HG02943 (cell line): Measurements from ENCODE around the gene AGBL1.
"Not testable (repeated sequence)": the region's sequence is repeated elsewhere in the genome, so short reads cannot be mapped to it uniquely, and the experiment has no call there.

Experiments
- ATAC-seq: cut with Tn5 transposase; IDR thresholded peaks from one replicate; pipeline ENCODE4 v1.9.1; 2021; ENCODE audit warnings: mild to moderate bottlenecking, low read depth, moderate library complexity; ENCODE audit not compliant: unreplicated experiment

AGBL1 gene

DNA sequence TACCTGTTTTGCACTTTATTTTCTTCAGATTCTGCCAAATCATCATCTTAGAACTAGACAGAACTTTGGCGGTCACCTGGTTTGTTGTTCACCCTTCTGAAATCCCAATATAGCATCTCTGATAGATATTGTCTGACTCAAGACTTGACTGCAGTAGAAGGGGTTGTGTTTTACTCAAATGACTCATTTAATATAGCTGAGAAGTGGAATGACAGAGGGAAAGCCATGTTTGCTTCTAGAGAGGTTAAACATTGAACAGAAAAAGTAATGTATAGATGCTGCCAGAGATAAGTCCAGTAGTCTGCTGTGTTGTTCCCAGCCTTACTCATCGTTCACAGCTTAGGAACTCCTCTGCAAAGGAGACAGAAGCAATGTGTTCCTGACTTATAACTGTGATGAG lies 402.0 kb downstream of the AGBL1 start:
- no peak for ATAC-seq

DNA sequence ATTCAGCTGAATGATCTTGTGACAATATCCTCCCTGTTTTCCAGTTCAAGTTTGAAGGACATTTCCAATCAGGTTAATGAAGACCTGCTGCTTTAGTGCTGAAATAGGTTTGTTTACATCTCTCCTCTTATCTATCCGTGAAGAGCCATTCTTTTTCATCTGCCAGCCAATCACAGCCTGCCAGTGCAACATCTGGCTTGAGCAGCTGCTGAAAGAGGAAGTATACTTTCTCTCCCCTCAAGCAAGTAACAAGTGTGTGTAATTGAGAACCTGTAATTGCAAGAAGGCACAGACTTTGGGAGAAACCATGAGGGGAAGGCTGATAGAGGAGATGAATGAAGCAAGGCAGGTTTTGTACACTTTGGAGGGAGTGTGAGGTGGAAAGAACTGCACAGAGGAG lies 404.3 kb downstream of the AGBL1 start:
- no peak for ATAC-seq

DNA sequence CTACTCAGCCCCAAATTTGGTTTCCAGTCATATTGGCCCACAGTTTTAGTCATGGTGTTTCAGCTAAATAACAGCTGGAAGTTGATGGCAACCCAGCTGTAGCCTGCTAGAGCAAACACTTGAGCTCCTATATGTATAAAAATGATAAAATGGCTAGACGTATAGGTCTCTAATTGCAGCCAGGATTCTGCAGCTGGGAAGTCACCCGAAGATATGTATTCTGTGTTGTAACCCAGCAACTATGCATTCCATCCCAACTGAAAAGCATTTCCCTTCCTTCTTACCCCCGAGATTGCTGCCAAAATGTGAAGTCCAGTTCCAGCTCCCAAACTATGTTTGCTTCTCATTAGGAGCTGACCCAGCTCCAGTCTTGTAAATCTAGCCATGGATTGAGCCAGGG lies 408.4 kb downstream of the AGBL1 start:
- ATAC-seq, result no peak

- ATAC-seq, result no peak
Observed at GRCh38 chr15:86489981-86490380, 410.3 kb downstream of the AGBL1 start.

DNA sequence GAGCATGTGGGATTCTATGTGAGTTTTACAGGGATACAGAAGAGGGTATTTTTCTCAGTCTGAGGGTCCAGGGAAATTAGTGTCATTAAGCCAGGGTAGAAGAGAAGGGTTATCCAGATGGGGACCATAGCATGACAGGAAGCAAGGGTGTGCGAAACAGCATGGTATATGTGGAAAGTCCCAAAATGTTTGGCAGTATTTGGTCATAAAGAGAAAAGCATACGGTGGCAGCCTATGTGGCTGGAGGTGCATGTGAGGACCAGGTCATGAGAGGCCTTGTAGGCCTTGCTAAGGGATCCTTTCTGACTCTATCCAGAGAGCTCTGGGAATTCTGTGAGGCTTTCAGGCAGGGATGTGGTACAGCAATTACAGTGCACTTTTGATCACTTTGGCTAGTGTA lies 411.4 kb downstream of the AGBL1 start:
- no peak for ATAC-seq

- no peak for ATAC-seq
Observed at GRCh38 chr15:86493884-86494283, 414.2 kb downstream of the AGBL1 start.

- no peak for ATAC-seq
Observed at GRCh38 chr15:86494475-86494874, 414.8 kb downstream of the AGBL1 start.

GRCh38 chr15:86502301-86502700 lies 422.6 kb downstream of the AGBL1 start:
- no peak for ATAC-seq

DNA sequence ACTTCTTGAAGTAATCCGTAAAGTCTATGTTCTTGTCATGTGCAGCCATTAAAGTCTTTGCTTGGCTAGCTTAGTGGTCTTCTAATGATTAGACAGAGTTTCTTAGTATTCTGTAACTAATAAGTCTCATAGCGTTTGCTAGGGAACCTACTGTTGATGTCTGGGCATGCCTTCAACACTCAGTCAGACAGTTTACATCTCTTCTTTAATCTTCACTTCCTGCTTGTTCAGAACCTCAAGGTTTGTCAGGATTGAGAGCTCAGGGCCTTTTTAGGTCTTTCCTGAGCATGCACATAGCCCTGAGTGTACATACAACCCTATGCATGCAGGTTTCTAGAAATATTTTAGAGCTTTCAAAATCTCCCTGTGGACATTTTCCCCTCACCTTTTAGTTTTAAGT lies 426.3 kb downstream of the AGBL1 start:
- ATAC-seq, result no peak

DNA sequence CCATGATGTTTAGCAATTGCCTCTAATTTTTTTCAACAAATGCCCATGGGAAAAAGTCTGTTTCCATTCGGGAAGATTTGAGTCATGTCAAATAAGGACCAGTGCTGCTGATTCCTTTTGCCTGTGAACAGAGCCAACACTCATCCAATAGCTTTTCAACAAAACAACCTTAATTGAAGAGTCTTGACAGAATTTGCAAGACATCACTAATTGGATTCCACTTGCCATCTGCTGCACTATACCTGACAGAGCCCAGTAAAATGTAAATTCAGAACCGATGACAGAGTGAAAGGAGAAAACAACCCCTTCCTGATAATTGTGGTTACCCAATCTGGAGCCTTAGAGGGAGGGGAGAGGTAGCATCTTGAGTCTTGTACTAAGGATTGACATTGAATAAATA lies 426.7 kb downstream of the AGBL1 start:
- ATAC-seq, result no peak

DNA sequence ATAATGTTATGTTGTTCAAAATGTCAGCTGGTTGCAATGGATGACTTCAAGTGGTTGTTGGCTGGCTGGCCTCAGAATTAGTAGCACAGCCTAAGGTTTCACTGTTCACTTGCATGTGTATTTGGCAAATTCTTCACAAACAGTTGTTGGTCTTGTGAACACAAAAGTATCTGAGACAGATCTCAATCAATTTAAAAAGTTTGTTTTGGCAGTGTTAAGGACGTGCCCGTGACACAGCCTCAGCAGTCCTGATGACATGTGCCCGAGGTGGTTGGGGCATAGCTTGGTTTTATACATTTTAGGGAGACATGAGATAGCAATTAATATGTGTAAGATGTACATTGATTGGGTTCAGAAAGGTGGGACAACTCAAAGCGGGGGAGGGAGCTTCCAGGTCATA lies 436.0 kb downstream of the AGBL1 start:
- no peak for ATAC-seq

GRCh38 chr15:86522721-86523120 lies 443.1 kb downstream of the AGBL1 start:
- ATAC-seq, result no peak

- ATAC-seq, result no peak
Observed at GRCh38 chr15:86526938-86527690, 447.4 kb downstream of the AGBL1 start.

DNA sequence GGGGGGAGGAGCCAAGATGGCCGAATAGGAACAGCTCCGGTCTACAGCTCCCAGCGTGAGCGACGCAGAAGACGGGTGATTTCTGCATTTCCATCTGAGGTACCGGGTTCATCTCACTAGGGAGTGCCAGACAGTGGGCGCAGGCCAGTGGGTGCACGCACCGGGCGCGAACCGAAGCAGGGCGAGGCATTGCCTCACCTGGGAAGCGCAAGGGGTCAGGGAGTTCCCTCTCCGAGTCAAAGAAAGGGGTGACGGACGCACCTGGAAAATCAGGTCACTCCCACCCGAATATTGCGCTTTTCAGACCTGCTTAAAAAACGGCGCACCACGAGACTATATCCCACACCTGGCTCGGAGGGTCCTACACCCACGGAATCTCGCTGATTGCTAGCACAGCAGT lies 448.4 kb downstream of the AGBL1 start:
- not testable (repeated sequence) for ATAC-seq

GRCh38 chr15:86538141-86538540 lies 458.5 kb downstream of the AGBL1 start:
- no peak for ATAC-seq

DNA sequence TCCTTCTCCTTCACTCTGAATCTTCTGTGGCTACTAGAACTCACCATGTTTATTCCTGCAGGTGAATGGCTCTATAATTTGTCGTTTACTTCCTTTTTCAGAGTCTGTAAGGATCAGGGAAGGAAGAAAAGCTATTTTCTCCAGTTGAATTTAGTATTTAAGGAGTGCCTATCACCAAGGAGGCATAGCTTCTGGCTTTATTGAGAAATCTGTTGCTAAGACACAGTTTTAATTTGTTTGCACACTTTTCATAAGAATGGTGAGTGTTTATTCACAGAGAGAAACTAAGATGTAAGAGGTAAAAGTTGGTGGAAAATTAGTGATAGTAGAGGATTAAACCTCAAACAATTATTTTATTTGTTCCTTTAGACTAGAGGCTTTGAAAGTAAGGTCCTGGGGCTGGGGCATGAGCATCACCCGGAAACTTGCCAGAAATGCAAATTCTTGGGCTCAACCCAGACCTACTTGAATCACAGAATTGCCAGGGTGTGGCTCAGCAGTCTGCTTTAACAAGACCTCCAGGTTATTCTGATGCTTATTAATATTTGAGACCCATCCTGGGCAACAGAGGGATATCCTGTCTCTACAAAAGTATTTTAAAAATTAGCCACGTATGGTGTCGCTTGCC lies 461.3 kb downstream of the AGBL1 start:
- no peak for ATAC-seq

DNA sequence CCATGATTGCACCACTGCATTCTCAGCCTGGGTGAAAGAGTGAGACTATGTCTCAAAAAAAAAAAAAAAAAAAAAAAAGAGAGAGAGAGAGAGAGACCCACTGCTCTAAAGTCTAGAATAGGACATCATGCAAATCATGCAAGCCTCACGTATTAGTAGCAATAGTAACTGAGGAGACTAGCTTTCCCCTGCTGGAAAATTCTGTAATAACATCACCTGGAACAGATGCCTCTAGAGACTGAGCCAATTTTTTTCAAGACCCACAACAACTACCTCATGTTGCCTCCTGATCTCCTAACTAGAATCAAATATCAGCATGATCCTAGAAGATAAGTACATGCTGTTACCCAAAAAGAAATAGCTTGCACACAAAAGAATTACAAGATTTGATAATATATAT lies 461.9 kb downstream of the AGBL1 start:
- ATAC-seq, result no peak

- ATAC-seq, result no peak
Observed at GRCh38 chr15:86550075-86550474, 470.4 kb downstream of the AGBL1 start.

DNA sequence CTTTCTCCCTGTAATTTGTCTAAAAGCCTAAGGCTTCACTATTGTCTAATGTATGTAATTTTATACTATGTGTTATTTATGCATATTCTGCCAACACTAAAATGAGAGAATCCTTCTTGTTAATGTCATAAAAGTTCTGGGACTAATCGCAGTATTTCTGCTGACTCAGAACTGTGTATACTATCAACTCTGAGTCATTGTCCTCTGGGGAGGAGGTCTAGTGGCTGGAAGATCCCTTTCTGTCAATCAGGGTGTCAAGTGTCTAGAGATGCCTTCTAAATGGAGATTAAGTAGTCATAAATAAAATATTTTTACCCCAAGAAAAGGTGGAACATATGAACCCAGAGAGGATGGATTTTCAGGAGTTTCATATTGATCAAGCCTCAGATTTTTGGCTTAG lies 473.4 kb downstream of the AGBL1 start:
- ATAC-seq, result no peak

GRCh38 chr15:86555098-86555497 lies 475.4 kb downstream of the AGBL1 start:
- no peak for ATAC-seq

DNA sequence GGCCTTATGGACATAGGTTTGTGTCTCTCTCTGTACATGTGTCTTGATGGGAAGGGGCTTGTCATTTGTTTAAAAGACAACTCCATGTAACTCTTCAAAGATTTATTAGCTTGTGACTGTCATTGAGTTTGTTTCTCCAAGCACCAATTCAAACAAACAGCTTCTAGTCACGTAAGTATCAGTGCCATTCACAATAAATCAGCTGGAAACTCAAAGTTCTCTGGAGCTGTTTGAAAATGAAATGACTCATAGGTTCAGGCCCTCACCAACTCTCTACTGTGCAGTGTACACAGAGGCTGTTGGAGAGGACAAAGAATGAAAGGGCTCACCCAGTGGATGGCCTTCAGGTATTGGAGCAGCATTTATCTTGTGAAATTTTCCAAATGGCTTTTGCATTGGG lies 476.3 kb downstream of the AGBL1 start:
- ATAC-seq, result no peak

- no peak for ATAC-seq
Observed at GRCh38 chr15:86556396-86557017, 476.8 kb downstream of the AGBL1 start.
